ENCODE data around the gene LIMCH1. TPM values are rescaled to one million over a fixed set of nuclear protein-coding genes. Genes with fewer than 3 reads are reported as not detected.

The LIMCH1 gene
- polyA plus RNA-seq, 3 donors from 2014 or later: not detected

DNA sequence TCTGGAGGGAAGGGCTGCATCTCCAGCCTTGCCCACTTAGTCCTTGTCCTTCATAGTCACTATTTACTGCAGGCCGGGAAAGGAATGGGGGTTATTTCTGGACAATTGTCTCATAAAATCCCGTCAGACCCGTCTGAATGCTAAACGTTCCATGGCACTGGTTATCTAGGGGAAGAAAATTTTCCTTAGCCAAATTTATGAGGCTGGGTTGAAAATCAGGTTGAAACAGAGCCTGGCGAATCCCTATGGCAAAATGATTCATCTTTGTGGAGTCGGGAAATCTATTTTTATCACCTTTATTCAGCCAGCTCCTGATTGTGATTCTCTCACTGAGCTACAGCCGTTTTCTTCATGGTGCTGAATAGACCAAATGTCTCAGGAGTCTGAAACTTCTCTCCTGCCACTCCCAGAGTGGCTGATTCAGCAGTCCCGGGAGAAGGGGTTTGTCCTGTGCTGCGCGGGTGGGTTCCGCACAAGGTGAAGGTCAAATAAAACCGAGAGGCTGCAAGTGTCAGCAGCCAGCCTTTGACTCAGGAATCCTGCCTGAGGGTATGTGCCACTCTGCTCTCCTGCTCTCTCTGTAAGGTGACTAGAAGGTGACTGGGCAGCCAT lies 1.0 kb downstream of the LIMCH1 start:
- Mint-ChIP-seq H3K27me3 (ENCODE audit: low read depth in 3 of 3) (no peaks in the 10 kb centered on the region), H3K4me3 (no peak overlapping the region), H3K9me3 (peaks cover 0 to 7% (median 2%) of the 10 kb centered on the region in 6 donors), H3K36me3 (no peaks in the 10 kb centered on the region), H3K4me1 (no peaks in the 10 kb centered on the region), H3K27ac (no peak overlapping the region)
- no peak for DNase-seq

GRCh38 chr4:41539711-41540110 lies 1.8 kb downstream of the LIMCH1 start:
- Mint-ChIP-seq H3K36me3 (no peaks in the 10 kb centered on the region), H3K4me1 (no peaks in the 10 kb centered on the region)

GRCh38 chr4:41540687-41541086 lies 2.7 kb downstream of the LIMCH1 start:
- H3K27me3 Mint-ChIP-seq (ENCODE audit: low read depth in 3 of 3): no peaks in the 10 kb centered on the region
- no peaks in the 10 kb centered on the region for H3K4me1 Mint-ChIP-seq
- no peak overlapping the region for H3K27ac Mint-ChIP-seq
- DNase-seq: no peak
- H3K9me3 Mint-ChIP-seq: peaks cover 0 to 5% (median 2%) of the 10 kb centered on the region in 6 donors
- H3K36me3 Mint-ChIP-seq: no peaks in the 10 kb centered on the region
- no peak overlapping the region for H3K4me3 Mint-ChIP-seq

More at GRCh38 chr4:41539711-41540110, 1.8 kb downstream of the LIMCH1 start:
- Mint-ChIP-seq H3K27ac (no peak overlapping the region), H3K9me3 (peaks cover 0 to 7% (median 3%) of the 10 kb centered on the region in 6 donors), H3K27me3 (ENCODE audit: low read depth in 3 of 3) (no peaks in the 10 kb centered on the region), H3K4me3 (no peak overlapping the region)
- DNase-seq: no peak

- no peak for DNase-seq
- peaks cover 0 to 5% (median 2%) of the 10 kb centered on the region in 6 donors for H3K9me3 Mint-ChIP-seq
- H3K27ac Mint-ChIP-seq: no peak overlapping the region
- H3K36me3 Mint-ChIP-seq: no peaks in the 10 kb centered on the region
- peaks cover 0 to 3% (median 0%) of the 10 kb centered on the region in 3 donors for H3K27me3 Mint-ChIP-seq (ENCODE audit: low read depth in 3 of 3)
- no peak overlapping the region for H3K4me3 Mint-ChIP-seq
- no peaks in the 10 kb centered on the region for H3K4me1 Mint-ChIP-seq
Observed at GRCh38 chr4:41541687-41542094, 3.7 kb downstream of the LIMCH1 start.

- Mint-ChIP-seq H3K36me3 (no peaks in the 10 kb centered on the region), H3K4me1 (no peaks in the 10 kb centered on the region), H3K27ac (no peak overlapping the region), H3K27me3 (ENCODE audit: low read depth in 3 of 3) (peaks cover 0 to 3% (median 0%) of the 10 kb centered on the region in 3 donors), H3K9me3 (peaks cover 0 to 7% (median 2%) of the 10 kb centered on the region in 6 donors), H3K4me3 (no peak overlapping the region)
- DNase-seq: no peak
Observed at GRCh38 chr4:41542526-41543275, 4.7 kb downstream of the LIMCH1 start.

GRCh38 chr4:41545238-41545637 lies 7.3 kb downstream of the LIMCH1 start:
- Mint-ChIP-seq H3K36me3 (no peaks in the 10 kb centered on the region), H3K4me3 (no peak overlapping the region), H3K27me3 (ENCODE audit: low read depth in 3 of 3) (peaks cover 0 to 3% (median 0%) of the 10 kb centered on the region in 3 donors), H3K27ac (no peak overlapping the region), H3K4me1 (peaks cover 0 to 2% of the 10 kb centered on the region in 2 donors), H3K9me3 (peaks cover 0 to 8% (median 2%) of the 10 kb centered on the region in 6 donors)
- DNase-seq: no peak

DNA sequence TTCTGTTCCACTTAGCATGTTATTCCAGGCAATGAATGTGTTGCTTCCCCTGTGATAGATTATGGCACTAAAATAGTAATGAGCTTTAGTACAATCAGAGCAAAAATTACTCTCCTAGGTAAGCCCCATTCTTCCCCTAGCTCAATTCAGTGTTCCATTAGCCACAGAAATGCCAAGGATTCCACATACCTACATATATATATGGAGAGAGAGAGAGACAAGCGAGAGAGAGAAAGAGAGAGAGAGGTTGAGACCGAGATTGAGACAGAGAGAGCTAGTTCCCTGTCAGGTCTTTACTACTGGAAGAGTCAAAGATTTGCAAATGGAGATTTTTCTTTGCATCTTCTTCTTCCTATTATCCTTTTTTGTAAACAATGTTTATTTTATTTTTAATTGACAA lies 8.7 kb downstream of the LIMCH1 start:
- H3K36me3 Mint-ChIP-seq: no peaks in the 10 kb centered on the region
- no peak for DNase-seq
- H3K27ac Mint-ChIP-seq: no peak overlapping the region
- peaks cover 3 to 6% of the 10 kb centered on the region in 2 donors for H3K4me1 Mint-ChIP-seq
- H3K27me3 Mint-ChIP-seq (ENCODE audit: low read depth in 3 of 3): peaks cover 0 to 3% (median 0%) of the 10 kb centered on the region in 3 donors
- H3K9me3 Mint-ChIP-seq: peaks cover 0 to 8% (median 3%) of the 10 kb centered on the region in 6 donors
- H3K4me3 Mint-ChIP-seq: no peak overlapping the region

DNA sequence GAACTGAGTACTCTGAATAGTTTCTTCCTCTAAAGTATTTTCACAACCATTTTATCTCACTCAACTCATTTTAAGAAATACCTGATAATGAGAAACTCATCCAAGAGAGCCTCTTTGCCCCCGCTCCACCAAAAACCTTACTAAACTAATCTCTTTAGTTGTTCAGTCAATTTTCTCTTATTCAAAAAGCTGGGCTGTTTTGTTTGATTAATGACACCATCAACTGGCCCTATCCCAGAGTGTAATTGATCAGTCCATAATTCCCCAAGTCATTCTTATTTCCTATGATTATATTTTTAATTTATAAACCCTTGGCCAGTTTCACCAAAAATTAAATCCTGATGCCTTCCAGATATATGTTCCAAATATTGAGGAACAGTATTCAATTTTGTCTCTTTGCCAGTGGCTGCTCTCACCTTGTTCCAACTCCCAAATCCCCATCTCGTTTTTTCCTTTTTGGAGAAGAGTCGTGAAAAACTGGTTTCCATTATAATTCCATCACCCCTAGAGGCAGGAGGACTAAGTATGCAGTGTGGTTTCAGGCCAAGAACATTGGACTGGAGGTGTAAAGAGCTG lies 10.4 kb downstream of the LIMCH1 start:
- Mint-ChIP-seq H3K27ac (no peak overlapping the region), H3K4me1 (peaks cover 3 to 6% of the 10 kb centered on the region in 2 donors), H3K36me3 (no peaks in the 10 kb centered on the region), H3K4me3 (no peak overlapping the region), H3K27me3 (ENCODE audit: low read depth in 3 of 3) (peaks cover 0 to 3% (median 0%) of the 10 kb centered on the region in 3 donors), H3K9me3 (peaks cover 0 to 8% (median 4%) of the 10 kb centered on the region in 6 donors)
- DNase-seq: no peak

- H3K36me3 Mint-ChIP-seq: no peaks in the 10 kb centered on the region
- peaks cover 3 to 6% of the 10 kb centered on the region in 2 donors for H3K4me1 Mint-ChIP-seq
- H3K4me3 Mint-ChIP-seq: no peak overlapping the region
- peaks cover 0 to 7% (median 4%) of the 10 kb centered on the region in 6 donors for H3K9me3 Mint-ChIP-seq
- peaks cover 0 to 3% (median 1%) of the 10 kb centered on the region in 3 donors for H3K27me3 Mint-ChIP-seq (ENCODE audit: low read depth in 3 of 3)
- DNase-seq: no peak
- H3K27ac Mint-ChIP-seq: no peak overlapping the region
Observed at GRCh38 chr4:41549478-41549877, 11.5 kb downstream of the LIMCH1 start.

GRCh38 chr4:41550308-41550707 lies 12.4 kb downstream of the LIMCH1 start:
- Mint-ChIP-seq H3K4me1 (peaks cover 3 to 6% of the 10 kb centered on the region in 2 donors), H3K36me3 (no peaks in the 10 kb centered on the region), H3K27me3 (ENCODE audit: low read depth in 3 of 3) (peaks cover 0 to 6% (median 2%) of the 10 kb centered on the region in 3 donors), H3K9me3 (peaks cover 0 to 7% (median 2%) of the 10 kb centered on the region in 6 donors), H3K27ac (no peak overlapping the region), H3K4me3 (no peak overlapping the region)
- DNase-seq: no peak

DNA sequence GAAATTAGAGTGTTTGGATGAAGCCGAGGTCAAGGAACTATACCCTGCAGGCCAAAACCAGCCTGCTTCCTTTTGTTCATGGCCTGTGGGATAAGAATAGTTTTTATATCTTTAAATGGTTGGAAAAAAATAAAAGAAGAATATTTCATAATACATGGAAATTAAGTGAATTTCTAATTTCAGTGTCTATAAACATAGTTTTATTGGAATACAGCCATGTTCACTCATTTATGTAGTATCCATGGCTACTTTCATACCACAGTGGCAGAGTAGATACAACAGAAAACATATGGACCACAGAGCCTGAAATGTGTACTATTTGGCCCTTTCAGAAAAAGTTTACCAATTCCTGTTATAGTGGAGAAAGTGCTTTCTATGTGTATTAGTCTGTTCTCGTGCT lies 13.6 kb downstream of the LIMCH1 start:
- Mint-ChIP-seq H3K4me3 (no peak overlapping the region), H3K9me3 (peaks cover 0 to 11% (median 2%) of the 10 kb centered on the region in 6 donors), H3K4me1 (peaks cover 3 to 6% of the 10 kb centered on the region in 2 donors), H3K27me3 (ENCODE audit: low read depth in 3 of 3) (peaks cover 0 to 4% (median 2%) of the 10 kb centered on the region in 3 donors), H3K36me3 (no peaks in the 10 kb centered on the region), H3K27ac (no peak overlapping the region)
- DNase-seq: no peak

DNA sequence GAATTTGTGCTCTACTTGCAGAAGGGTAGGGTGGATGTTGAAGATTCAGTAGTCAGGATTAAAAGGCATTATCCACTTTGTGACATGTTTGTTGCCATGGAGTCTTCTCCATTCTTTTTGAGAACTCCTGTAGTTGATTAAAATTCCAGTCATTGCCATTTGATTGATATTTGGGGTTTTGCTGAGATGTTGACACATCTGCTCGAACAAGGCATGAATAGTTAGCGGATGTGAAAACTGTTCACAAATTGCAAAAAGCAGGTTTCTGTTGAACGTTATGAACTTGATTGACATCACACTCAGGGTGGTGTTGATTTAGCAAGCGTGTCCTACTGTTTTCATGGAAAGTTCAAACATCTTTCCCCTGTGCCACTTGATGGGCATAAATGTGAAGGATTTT lies 16.9 kb downstream of the LIMCH1 start:
- Mint-ChIP-seq H3K36me3 (no peaks in the 10 kb centered on the region), H3K4me1 (peaks cover 3 to 6% of the 10 kb centered on the region in 2 donors), H3K27ac (no peak overlapping the region), H3K9me3 (peaks cover 0 to 12% (median 5%) of the 10 kb centered on the region in 6 donors), H3K27me3 (ENCODE audit: low read depth in 3 of 3) (peaks cover 0 to 3% (median 2%) of the 10 kb centered on the region in 3 donors), H3K4me3 (no peak overlapping the region)
- DNase-seq: no peak

DNA sequence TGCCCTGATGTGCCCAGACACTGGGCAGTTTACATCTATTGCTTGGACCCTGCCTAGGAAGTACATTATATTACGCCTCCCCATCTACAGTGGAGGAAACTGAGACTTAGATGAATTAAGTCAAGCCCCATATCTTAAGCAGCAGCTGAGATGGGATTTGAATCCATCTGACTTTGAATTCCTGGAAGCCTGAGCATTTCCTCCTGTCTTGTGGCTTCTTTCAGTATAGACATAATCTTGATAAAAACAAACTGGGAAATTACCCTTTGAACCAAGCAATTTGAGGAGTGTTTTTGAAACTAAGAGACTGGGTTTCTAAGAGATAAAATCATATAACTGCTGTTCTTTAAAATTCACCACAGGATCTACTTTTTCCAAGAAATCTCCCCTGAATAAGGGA lies 18.6 kb downstream of the LIMCH1 start:
- Mint-ChIP-seq H3K27ac (no peak overlapping the region), H3K9me3 (peaks cover 0 to 15% (median 7%) of the 10 kb centered on the region in 6 donors), H3K4me3 (no peak overlapping the region), H3K36me3 (no peaks in the 10 kb centered on the region), H3K27me3 (ENCODE audit: low read depth in 3 of 3) (peaks cover 0 to 3% (median 2%) of the 10 kb centered on the region in 3 donors), H3K4me1 (no peaks in the 10 kb centered on the region)
- no peak for DNase-seq

- Mint-ChIP-seq H3K9me3 (peaks cover 0 to 13% (median 6%) of the 10 kb centered on the region in 6 donors), H3K4me1 (no peaks in the 10 kb centered on the region), H3K36me3 (no peaks in the 10 kb centered on the region), H3K4me3 (no peak overlapping the region), H3K27me3 (ENCODE audit: low read depth in 3 of 3) (peaks cover 0 to 6% (median 0%) of the 10 kb centered on the region in 3 donors), H3K27ac (no peak overlapping the region)
- DNase-seq: no peak
Observed at GRCh38 chr4:41559940-41560516, 22.1 kb downstream of the LIMCH1 start.
